ENCODE measurements around the gene SGO2. TPM values are rescaled to one million over a fixed set of nuclear protein-coding genes. Genes with fewer than 3 reads are reported as not detected.

SGO2 gene
- total and polyA plus RNA-seq, 2 donors (not counting 3 experiments of a cell fraction or from before 2014, with no cell fraction given), result 1.7 to 20.5 TPM

DNA sequence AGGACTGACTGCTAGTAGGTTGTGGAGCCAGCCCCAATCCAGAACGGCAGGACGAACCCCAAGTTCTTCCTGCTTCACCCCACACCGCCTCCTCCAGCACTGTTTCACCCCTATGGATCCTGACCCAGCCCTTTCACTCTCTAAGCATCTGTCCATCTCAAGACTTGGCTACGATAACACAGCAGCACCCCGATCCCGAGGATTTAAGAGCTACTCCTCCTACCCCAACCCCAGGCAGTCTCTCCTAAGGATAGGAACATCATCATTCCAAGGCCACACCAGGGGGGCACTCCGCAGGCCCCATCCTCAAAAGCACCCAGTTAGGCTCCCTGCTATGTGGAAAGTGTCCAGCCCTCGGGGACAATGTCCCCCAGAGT is 16.8 kb upstream of the SGO2 start:
- no peaks in the 10 kb centered on the region for H3K79me2 ChIP-seq (ENCODE audit: control insufficient read depth, insufficient read depth, low read length)
- no peaks in the 10 kb centered on the region for H3K9me1 ChIP-seq (replicated peaks; ENCODE audit: control insufficient read depth, extremely low read depth, insufficient read depth, low read length)
- no TSS peak for BruUV-seq (replicated peaks)
- DNase-seq (ENCODE audit: low read depth, low spot score) (no peak), FAIRE-seq (peak; percentile 40)
- peak overlapping the region; percentile 45 to 64 (median 62) for H3K4me3 ChIP-seq (replicated peaks in 1 of 3; ENCODE audit: insufficient read depth in 1 of 3, low read depth in 1 of 3, low read length in 3 of 3)
- peak overlapping the region; percentile 72 for H3K9ac ChIP-seq (replicated peaks; ENCODE audit: extremely low read depth, insufficient read depth, low read length)
- no peaks in the 10 kb centered on the region for H3K9me3 ChIP-seq (replicated peaks; ENCODE audit: control insufficient read depth, insufficient read depth, low read length)
- ChIA-PET POLR2A (interaction anchor here (1.1 kb wide), 1 partner anchor 17 kb away, joined by 3 read pairs; the partner anchor contains the start of gene SGO2), CTCF (interaction anchor here (0.5 to 1.8 kb wide), 15 partner anchors 11 to 536 kb away, joined by 3 to 12 read pairs (median 5); no protein-coding TSS in a partner anchor)
- H3K4me1 ChIP-seq (ENCODE audit: control insufficient read depth, extremely low read depth, insufficient read depth, low read length), result peaks cover 7% of the 10 kb centered on the region
- no peaks in the 10 kb centered on the region for H4K20me1 ChIP-seq (replicated peaks; ENCODE audit: control insufficient read depth, extremely low read depth, insufficient read depth, low read length)
- no peaks in the 10 kb centered on the region for H3K36me3 ChIP-seq (ENCODE audit: control insufficient read depth in 2 of 2, extremely low read depth in 1 of 2, insufficient read depth in 2 of 2, low read length in 2 of 2)
- TF ChIP-seq FOS (IDR thresholded peaks at IDR 0.05; ENCODE audit: borderline replicate concordance, insufficient read depth, low read length), result no peak
- TF ChIP-seq, protein P1, sequence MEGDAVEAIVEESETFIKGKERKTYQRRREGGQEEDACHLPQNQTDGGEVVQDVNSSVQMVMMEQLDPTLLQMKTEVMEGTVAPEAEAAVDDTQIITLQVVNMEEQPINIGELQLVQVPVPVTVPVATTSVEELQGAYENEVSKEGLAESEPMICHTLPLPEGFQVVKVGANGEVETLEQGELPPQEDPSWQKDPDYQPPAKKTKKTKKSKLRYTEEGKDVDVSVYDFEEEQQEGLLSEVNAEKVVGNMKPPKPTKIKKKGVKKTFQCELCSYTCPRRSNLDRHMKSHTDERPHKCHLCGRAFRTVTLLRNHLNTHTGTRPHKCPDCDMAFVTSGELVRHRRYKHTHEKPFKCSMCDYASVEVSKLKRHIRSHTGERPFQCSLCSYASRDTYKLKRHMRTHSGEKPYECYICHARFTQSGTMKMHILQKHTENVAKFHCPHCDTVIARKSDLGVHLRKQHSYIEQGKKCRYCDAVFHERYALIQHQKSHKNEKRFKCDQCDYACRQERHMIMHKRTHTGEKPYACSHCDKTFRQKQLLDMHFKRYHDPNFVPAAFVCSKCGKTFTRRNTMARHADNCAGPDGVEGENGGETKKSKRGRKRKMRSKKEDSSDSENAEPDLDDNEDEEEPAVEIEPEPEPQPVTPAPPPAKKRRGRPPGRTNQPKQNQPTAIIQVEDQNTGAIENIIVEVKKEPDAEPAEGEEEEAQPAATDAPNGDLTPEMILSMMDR (IDR thresholded peaks at IDR 0.05; ENCODE audit: extremely low read depth in 1 of 2, insufficient read depth in 1 of 2, low read depth in 1 of 2, low read length in 2 of 2), result no peak
- TF ChIP-seq, protein P2, sequence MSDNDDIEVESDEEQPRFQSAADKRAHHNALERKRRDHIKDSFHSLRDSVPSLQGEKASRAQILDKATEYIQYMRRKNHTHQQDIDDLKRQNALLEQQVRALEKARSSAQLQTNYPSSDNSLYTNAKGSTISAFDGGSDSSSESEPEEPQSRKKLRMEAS (IDR thresholded peaks at IDR 0.05; ENCODE audit: insufficient read depth, insufficient read length), result no peak
- no peak for TF ChIP-seq EZH2 (IDR thresholded peaks at IDR 0.05; ENCODE audit: borderline replicate concordance, low read depth, low read length, severe bottlenecking)
- TF ChIP-seq JUN (IDR thresholded peaks at IDR 0.05; ENCODE audit: borderline replicate concordance, insufficient read depth, insufficient read length, low read depth), result no peak
- TF ChIP-seq POLR2A (IDR thresholded peaks at IDR 0.05; ENCODE audit: low read depth, low read length), result no peak
- TF ChIP-seq MYC (IDR thresholded peaks at IDR 0.05; ENCODE audit: low read depth, low read length), result no peak
- no peak for TF ChIP-seq GATA2 (IDR thresholded peaks at IDR 0.05; ENCODE audit: insufficient read depth, insufficient read length, low read depth, low read length)
- TF ChIP-seq POLR2AphosphoS5 (IDR thresholded peaks at IDR 0.05; ENCODE audit: insufficient read depth, low read depth, low read length), result no peak
- peak overlapping the region; percentile 23 for H3K27ac ChIP-seq (ENCODE audit: insufficient read depth, low read depth, low read length)
- dilution Hi-C loops (cut with MboI; ENCODE audit: extremely low pct_ligation_motif_present, low sequenced_read_pairs) (no loop called here), intact Hi-C loops (cut with micrococcal nuclease) (no loop called here)
- H3K27me3 ChIP-seq (ENCODE audit: control insufficient read depth in 2 of 2, insufficient read depth in 2 of 2, low read length in 2 of 2), result peaks cover 17 to 30% of the 10 kb centered on the region in 2 experiments
- peak overlapping the region; percentile 81 for H3K4me2 ChIP-seq (ENCODE audit: insufficient read depth, low read length)
- peak overlapping the region; percentile 67 for H2AFZ ChIP-seq (ENCODE audit: low read depth, low read length)
